ENCODE results near the gene WBP4. TPM values are rescaled to one million over a fixed set of nuclear protein-coding genes. Genes with fewer than 3 reads are reported as not detected.

The WBP4 gene
- total and polyA plus RNA-seq, 7 donors, result 18.1 to 37.0 (median 22.2) TPM

- H3K9me3 ChIP-seq, result no peaks in the 10 kb centered on the region
- ATAC-seq (peak; percentile 58 to 69 (median 66)), DNase-seq (no peak)
- TF ChIP-seq CTCF (IDR thresholded peaks at IDR 0.05), result no peak
- H3K4me3 ChIP-seq, result no peak overlapping the region
- peak overlapping the region; percentile 5 for H3K27ac ChIP-seq
- peaks cover 33% of the 10 kb centered on the region for H3K4me1 ChIP-seq
- intact Hi-C loops (cut with DNase I), result loop anchor here in 1 of 2 donors (5.0 kb wide), 1 partner anchor 38 kb away; no protein-coding TSS in a partner anchor
- no peaks in the 10 kb centered on the region for H3K27me3 ChIP-seq (ENCODE audit: insufficient read depth in 3 of 3, low read length in 2 of 3)
- WGBS, 3 donors, result 77 to 91% (median 84%) methylated on average over 2 of the region's 2 CpGs
- H3K36me3 ChIP-seq (ENCODE audit: insufficient read depth in 1 of 2, low read depth in 1 of 2), result no peaks in the 10 kb centered on the region
Observed at GRCh38 chr13:41019578-41020347, 41.5 kb upstream of the WBP4 start.

DNA sequence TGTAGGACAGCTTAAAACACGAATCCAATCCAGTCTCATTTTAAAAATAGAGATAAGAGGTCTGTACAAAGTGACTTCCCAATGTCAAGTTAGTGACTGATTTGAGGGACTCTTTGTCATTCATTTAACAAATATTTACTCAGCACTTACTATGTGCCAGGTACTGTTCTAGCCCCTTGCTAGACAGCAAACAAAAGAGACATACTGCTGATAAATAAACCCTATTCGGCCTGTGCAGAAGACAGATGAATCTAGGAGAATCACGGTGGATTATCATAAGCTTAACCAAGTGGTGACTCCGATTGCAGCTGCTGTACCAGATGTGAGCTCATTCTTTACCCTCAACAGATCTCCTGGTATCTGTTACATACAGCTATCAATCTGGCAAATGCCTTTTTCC lies 35.8 kb upstream of the WBP4 start:
- WGBS, 3 donors, result 48 to 71% (median 61%) methylated on average over 4 of the region's 4 CpGs
- Histone ChIP-seq H3K36me3 (ENCODE audit: insufficient read depth in 1 of 2, low read depth in 1 of 2) (no peaks in the 10 kb centered on the region), H3K9me3 (no peaks in the 10 kb centered on the region), H3K4me1 (peaks cover 27% of the 10 kb centered on the region), H3K27ac (no peak overlapping the region), H3K27me3 (ENCODE audit: insufficient read depth in 3 of 3, low read length in 2 of 3) (no peaks in the 10 kb centered on the region), H3K4me3 (no peak overlapping the region)
- DNase-seq (no peak), ATAC-seq (no peak)
- intact Hi-C loops (cut with DNase I), result no loop called here
- TF ChIP-seq CTCF (IDR thresholded peaks at IDR 0.05), result no peak

DNA sequence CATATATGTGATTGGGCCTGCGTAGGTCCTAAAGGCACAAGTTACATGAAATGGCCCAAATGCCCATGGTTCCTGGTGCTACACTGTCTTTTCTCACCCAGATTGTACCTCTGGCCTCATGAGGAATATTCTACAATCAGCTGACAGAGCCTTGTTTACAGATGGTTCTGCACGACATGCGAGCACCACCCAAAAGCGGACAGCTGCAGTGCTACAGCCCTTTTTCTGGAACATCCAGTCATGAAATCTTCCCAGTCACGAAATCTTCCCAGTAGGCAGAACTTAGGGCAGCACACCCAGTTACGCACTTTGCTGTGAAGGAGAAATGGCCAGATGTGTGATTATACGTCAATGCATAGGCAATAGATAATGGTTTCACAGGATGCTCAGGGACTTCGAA lies 34.5 kb upstream of the WBP4 start:
- TF ChIP-seq CTCF (IDR thresholded peaks at IDR 0.05), result no peak
- H3K4me1 ChIP-seq, result peaks cover 15% of the 10 kb centered on the region
- no peaks in the 10 kb centered on the region for H3K36me3 ChIP-seq (ENCODE audit: insufficient read depth in 1 of 2, low read depth in 1 of 2)
- DNase-seq (no peak), ATAC-seq (peak in 3 of 4 donors; percentile 16 to 32 (median 29))
- no peaks in the 10 kb centered on the region for H3K27me3 ChIP-seq (ENCODE audit: insufficient read depth in 3 of 3, low read length in 2 of 3)
- intact Hi-C loops (cut with DNase I), result no loop called here
- WGBS, 3 donors, result 73 to 84% (median 74%) methylated on average over 8 of the region's 8 CpGs
- no peak overlapping the region for H3K27ac ChIP-seq
- H3K9me3 ChIP-seq, result no peaks in the 10 kb centered on the region
- H3K4me3 ChIP-seq, result no peak overlapping the region

- H3K36me3 ChIP-seq (ENCODE audit: insufficient read depth in 1 of 2, low read depth in 1 of 2), result no peaks in the 10 kb centered on the region
- no peaks in the 10 kb centered on the region for H3K27me3 ChIP-seq (ENCODE audit: insufficient read depth in 3 of 3, low read length in 2 of 3)
- no peaks in the 10 kb centered on the region for H3K9me3 ChIP-seq
- no peak overlapping the region for H3K4me3 ChIP-seq
- peak in 1 of 4 donors; percentile 28 for ATAC-seq
- intact Hi-C loops (cut with DNase I), result no loop called here
- 46 to 70% (median 65%) methylated on average over 2 of the region's 2 CpGs for WGBS, 3 donors
- no peak for DNase-seq
- no peak for TF ChIP-seq CTCF (IDR thresholded peaks at IDR 0.05)
- H3K4me1 ChIP-seq, result peaks cover 10% of the 10 kb centered on the region
- H3K27ac ChIP-seq, result no peak overlapping the region
Observed at GRCh38 chr13:41028051-41028450, 33.3 kb upstream of the WBP4 start.
